Naive B cell (primary cell): Measurements from ENCODE around the gene LIMA1. TPM values are rescaled to one million over a fixed set of nuclear protein-coding genes. Genes with fewer than 3 reads are reported as not detected.
"Not testable (repeated sequence)": the region's sequence is repeated elsewhere in the genome, so short reads cannot be mapped to it uniquely, and the experiment has no call there.

Experiments used
- ATAC-seq, 2 donors: fragments of 150-1000 bp; cut with Tn5 transposase; 2 replicates each; pipeline ENCODE4 v1.10.0; 2021; ENCODE audit warnings: low read depth in 2 of 2, mild to moderate bottlenecking in 2 of 2, moderate library complexity in 2 of 2
- DNase-seq: peaks from one replicate; pipeline ENCODE4 v3.0.0; 2022
- H3K27ac Mint-ChIP-seq, 6 donors: one replicate each; pipeline ENCODE4 v1.8.0; 2020 to 2022; ENCODE audit warnings: mild to moderate bottlenecking in 6 of 6, mixed read lengths in 6 of 6, moderate library complexity in 5 of 6, inconsistent platforms in 2 of 6
- H3K27me3 Mint-ChIP-seq, 3 donors: one replicate each; pipeline ENCODE4 v1.8.0; 2021 to 2022; ENCODE audit warnings: mixed read lengths in 3 of 3, mild to moderate bottlenecking in 1 of 3
- H3K36me3 Mint-ChIP-seq, 2 donors: one replicate each; pipeline ENCODE4 v1.8.0; 2020 to 2022; ENCODE audit warnings: mixed read lengths in 2 of 2, inconsistent platforms in 1 of 2, mild to moderate bottlenecking in 1 of 2
- H3K4me1 Mint-ChIP-seq, 3 donors: one replicate each; pipeline ENCODE4 v1.8.0; 2020 to 2022; ENCODE audit warnings: mixed read lengths in 3 of 3, inconsistent platforms in 1 of 3, mild to moderate bottlenecking in 1 of 3, moderate library complexity in 1 of 3
- H3K4me3 Mint-ChIP-seq, 8 donors: one replicate each; pipeline ENCODE4 v1.8.0; 2020 to 2022; ENCODE audit warnings: mild to moderate bottlenecking in 8 of 8, mixed read lengths in 8 of 8, moderate library complexity in 8 of 8, inconsistent platforms in 2 of 8
- H3K9me3 Mint-ChIP-seq, 7 donors: one replicate each; pipeline ENCODE4 v1.8.0; 2020 to 2022; ENCODE audit warnings: mixed read lengths in 7 of 7, mild to moderate bottlenecking in 5 of 7, inconsistent platforms in 2 of 7, moderate library complexity in 1 of 7
- polyA plus RNA-seq, 6 donors: library from polyadenylated mRNA; unstranded; fragments of 300-500 nt; fragmentation: Illumina TruSeq; gene quantifications; one replicate each; pipeline ENCODE4 v1.2.3, GENCODE V29; 2021; ENCODE audit warnings: low read depth in 6 of 6

Gene LIMA1
- polyA plus RNA-seq, 6 donors from 2014 or later: 0.48 to 2.1 (median 1.5) TPM

GRCh38 chr12:50311858-50312609, 28.7 kb upstream of the LIMA1 start:
- H3K27me3 Mint-ChIP-seq, H3K27ac Mint-ChIP-seq, H3K36me3 Mint-ChIP-seq, H3K4me3 Mint-ChIP-seq, DNase-seq, H3K9me3 Mint-ChIP-seq, ATAC-seq, H3K4me1 Mint-ChIP-seq: not testable (repeated sequence)

GRCh38 chr12:50309950-50310349, 26.6 kb upstream of the LIMA1 start:
- Mint-ChIP-seq H3K4me1 (no peaks in the 10 kb centered on the region), H3K9me3 (no peaks in the 10 kb centered on the region), H3K27ac (peak overlapping the region in 3 of 6 donors; percentile 73 to 86 (median 74)), H3K4me3 (no peak overlapping the region), H3K27me3 (no peaks in the 10 kb centered on the region), H3K36me3 (no peaks in the 10 kb centered on the region)
- ATAC-seq (no peak), DNase-seq (no peak)

GRCh38 chr12:50302686-50303085, 19.4 kb upstream of the LIMA1 start:
- Mint-ChIP-seq H3K9me3 (no peaks in the 10 kb centered on the region), H3K4me1 (no peaks in the 10 kb centered on the region), H3K27me3 (no peaks in the 10 kb centered on the region), H3K4me3 (no peak overlapping the region), H3K27ac (no peak overlapping the region), H3K36me3 (no peaks in the 10 kb centered on the region)
- DNase-seq (no peak), ATAC-seq (no peak)

GRCh38 chr12:50297996-50298395, 14.7 kb upstream of the LIMA1 start:
- Mint-ChIP-seq H3K4me3 (no peak overlapping the region), H3K4me1 (no peaks in the 10 kb centered on the region), H3K27me3 (no peaks in the 10 kb centered on the region), H3K9me3 (no peaks in the 10 kb centered on the region), H3K27ac (no peak overlapping the region), H3K36me3 (no peaks in the 10 kb centered on the region)
- ATAC-seq (no peak), DNase-seq (no peak)

- Mint-ChIP-seq H3K4me3 (no peak overlapping the region), H3K27ac (no peak overlapping the region), H3K4me1 (no peaks in the 10 kb centered on the region), H3K27me3 (no peaks in the 10 kb centered on the region), H3K36me3 (no peaks in the 10 kb centered on the region), H3K9me3 (no peaks in the 10 kb centered on the region)
- DNase-seq: no peak
- ATAC-seq: no peak
Measured at GRCh38 chr12:50297027-50297426, 13.7 kb upstream of the LIMA1 start.

GRCh38 chr12:50296554-50296953, 13.2 kb upstream of the LIMA1 start:
- Mint-ChIP-seq H3K36me3 (peaks cover 0 to 4% of the 10 kb centered on the region in 2 donors), H3K9me3 (peaks cover 0 to 4% (median 1%) of the 10 kb centered on the region in 7 donors), H3K27ac (no peak overlapping the region), H3K4me3 (no peak overlapping the region), H3K4me1 (no peaks in the 10 kb centered on the region), H3K27me3 (no peaks in the 10 kb centered on the region)
- ATAC-seq: no peak
- no peak for DNase-seq

- peaks cover 0 to 13% (median 4%) of the 10 kb centered on the region in 7 donors for H3K9me3 Mint-ChIP-seq
- no peaks in the 10 kb centered on the region for H3K27me3 Mint-ChIP-seq
- peaks cover 8 to 14% of the 10 kb centered on the region in 2 donors for H3K36me3 Mint-ChIP-seq
- H3K27ac Mint-ChIP-seq: no peak overlapping the region
- ATAC-seq (no peak), DNase-seq (no peak)
- no peak overlapping the region for H3K4me3 Mint-ChIP-seq
- no peaks in the 10 kb centered on the region for H3K4me1 Mint-ChIP-seq
Measured at GRCh38 chr12:50291377-50291776, 8.1 kb upstream of the LIMA1 start.

- Mint-ChIP-seq H3K9me3 (peaks cover 0 to 13% (median 4%) of the 10 kb centered on the region in 7 donors), H3K36me3 (peaks cover 8 to 14% of the 10 kb centered on the region in 2 donors)
- H3K27ac Mint-ChIP-seq, H3K4me3 Mint-ChIP-seq, ATAC-seq, DNase-seq, H3K27me3 Mint-ChIP-seq, H3K4me1 Mint-ChIP-seq: not testable (repeated sequence)
Measured at GRCh38 chr12:50290692-50291091, 7.4 kb upstream of the LIMA1 start.

- ATAC-seq: no peak
- H3K27me3 Mint-ChIP-seq: peaks cover 0 to 6% (median 0%) of the 10 kb centered on the region in 3 donors
- peaks cover 0 to 13% (median 4%) of the 10 kb centered on the region in 7 donors for H3K9me3 Mint-ChIP-seq
- H3K4me1 Mint-ChIP-seq: peaks cover 6 to 19% (median 7%) of the 10 kb centered on the region in 3 donors
- DNase-seq: no peak
- no peak overlapping the region for H3K27ac Mint-ChIP-seq
- no peak overlapping the region for H3K4me3 Mint-ChIP-seq
- H3K36me3 Mint-ChIP-seq: peaks cover 8 to 14% of the 10 kb centered on the region in 2 donors
Measured at GRCh38 chr12:50287271-50287670, 4.0 kb upstream of the LIMA1 start.

- H3K27me3 Mint-ChIP-seq: peaks cover 0 to 6% (median 0%) of the 10 kb centered on the region in 3 donors
- H3K27ac Mint-ChIP-seq: no peak overlapping the region
- H3K36me3 Mint-ChIP-seq: no peaks in the 10 kb centered on the region
- no peak for ATAC-seq
- no peaks in the 10 kb centered on the region for H3K9me3 Mint-ChIP-seq
- H3K4me3 Mint-ChIP-seq: peak overlapping the region in 2 of 8 donors; percentile 19 to 96
- H3K4me1 Mint-ChIP-seq: peaks cover 6 to 19% (median 7%) of the 10 kb centered on the region in 3 donors
- DNase-seq: no peak
Measured at GRCh38 chr12:50285253-50285652, 1.9 kb upstream of the LIMA1 start.

GRCh38 chr12:50282721-50283228, 545 bp downstream of the LIMA1 start:
- no peaks in the 10 kb centered on the region for H3K9me3 Mint-ChIP-seq
- DNase-seq (no peak), ATAC-seq (peak; percentile 17 to 20)
- H3K36me3 Mint-ChIP-seq: no peaks in the 10 kb centered on the region
- H3K27ac Mint-ChIP-seq: peak overlapping the region in 3 of 6 donors; percentile 69 to 86 (median 69)
- peak overlapping the region; percentile 87 to 97 (median 95) for H3K4me3 Mint-ChIP-seq
- H3K27me3 Mint-ChIP-seq: peaks cover 0 to 6% (median 0%) of the 10 kb centered on the region in 3 donors
- H3K4me1 Mint-ChIP-seq: peaks cover 6 to 19% (median 7%) of the 10 kb centered on the region in 3 donors

GRCh38 chr12:50279501-50279900, 3.8 kb downstream of the LIMA1 start:
- DNase-seq (no peak), ATAC-seq (no peak)
- H3K9me3 Mint-ChIP-seq: no peaks in the 10 kb centered on the region
- peaks cover 6 to 16% (median 7%) of the 10 kb centered on the region in 3 donors for H3K4me1 Mint-ChIP-seq
- no peak overlapping the region for H3K27ac Mint-ChIP-seq
- H3K36me3 Mint-ChIP-seq: no peaks in the 10 kb centered on the region
- peak overlapping the region in 1 of 8 donors; percentile 55 for H3K4me3 Mint-ChIP-seq
- H3K27me3 Mint-ChIP-seq: peaks cover 0 to 6% (median 0%) of the 10 kb centered on the region in 3 donors

- H3K9me3 Mint-ChIP-seq: no peaks in the 10 kb centered on the region
- H3K27me3 Mint-ChIP-seq: no peaks in the 10 kb centered on the region
- DNase-seq: no peak
- H3K36me3 Mint-ChIP-seq: no peaks in the 10 kb centered on the region
- no peaks in the 10 kb centered on the region for H3K4me1 Mint-ChIP-seq
- no peak overlapping the region for H3K4me3 Mint-ChIP-seq
- H3K27ac Mint-ChIP-seq: peak overlapping the region in 2 of 6 donors; percentile 8 to 30
- no peak for ATAC-seq
Measured at GRCh38 chr12:50276912-50277671, 6.2 kb downstream of the LIMA1 start.

GRCh38 chr12:50276068-50276467, 7.3 kb downstream of the LIMA1 start:
- no peak for DNase-seq
- ATAC-seq: no peak
- H3K27me3 Mint-ChIP-seq: no peaks in the 10 kb centered on the region
- H3K4me3 Mint-ChIP-seq: no peak overlapping the region
- no peaks in the 10 kb centered on the region for H3K36me3 Mint-ChIP-seq
- H3K9me3 Mint-ChIP-seq: no peaks in the 10 kb centered on the region
- no peaks in the 10 kb centered on the region for H3K4me1 Mint-ChIP-seq
- peak overlapping the region in 1 of 6 donors; percentile 29 for H3K27ac Mint-ChIP-seq
